HL-60/S4 treated with phorbol 12-myristate 13-acetate at 8.2 ng/mL for 4 days and 3 days (cell line): ENCODE data around the gene TRIM7.
"Not testable (repeated sequence)": the region's sequence is repeated elsewhere in the genome, so short reads cannot be mapped to it uniquely, and the experiment has no call there.

ENCODE experiments used
- in situ Hi-C: fragments of 300-500 bp; cut with MboI; formaldehyde crosslinking; loops from 2 replicates; pipeline ENCODE4 v1.15.0; 2022; ENCODE audit warnings: low sequenced_read_pairs

Gene TRIM7

DNA sequence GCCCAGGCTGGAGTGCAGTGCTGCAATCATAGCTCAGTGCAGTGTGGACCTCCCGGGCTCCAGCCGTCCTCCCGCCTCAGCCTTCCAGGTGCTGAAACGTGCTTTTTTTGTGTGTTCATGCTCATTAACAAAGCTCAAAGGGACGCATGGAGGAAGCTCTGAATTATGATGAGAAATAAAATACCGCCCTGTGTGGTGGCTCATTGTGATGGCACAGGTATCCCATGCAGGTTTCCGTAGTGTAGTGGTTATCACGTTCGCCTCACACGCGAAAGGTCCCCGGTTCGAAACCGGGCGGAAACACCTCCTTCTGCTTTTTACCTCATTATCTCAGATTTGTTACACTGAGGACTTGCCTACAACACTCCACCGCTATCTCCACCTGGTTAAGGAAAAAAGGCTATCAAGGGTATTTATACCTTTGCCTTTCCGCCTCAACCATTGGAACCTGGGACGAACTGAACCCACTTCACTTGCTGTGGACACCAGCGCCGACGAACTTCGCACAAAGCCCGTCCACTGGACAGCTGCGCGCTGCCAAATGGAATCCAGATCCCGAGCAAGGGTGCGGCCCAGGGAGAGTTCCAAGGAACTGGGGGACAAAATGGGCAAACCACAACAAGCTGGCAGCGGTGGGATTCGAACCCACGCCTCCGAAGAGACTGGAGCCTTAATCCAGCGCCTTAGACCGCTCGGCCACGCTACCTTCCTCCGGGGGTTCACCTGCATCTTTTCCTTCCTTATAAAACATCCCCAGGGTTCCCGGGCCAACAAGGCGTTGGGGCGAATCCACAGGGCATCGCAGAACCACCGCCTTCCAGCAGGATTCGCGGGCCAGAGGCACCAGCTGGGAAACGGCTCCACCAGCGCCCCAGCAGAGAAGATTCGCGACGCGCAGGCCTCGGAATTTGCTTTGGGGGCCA is 31.3 kb downstream of the TRIM7 start:
- in situ Hi-C loops: no loop called here

DNA sequence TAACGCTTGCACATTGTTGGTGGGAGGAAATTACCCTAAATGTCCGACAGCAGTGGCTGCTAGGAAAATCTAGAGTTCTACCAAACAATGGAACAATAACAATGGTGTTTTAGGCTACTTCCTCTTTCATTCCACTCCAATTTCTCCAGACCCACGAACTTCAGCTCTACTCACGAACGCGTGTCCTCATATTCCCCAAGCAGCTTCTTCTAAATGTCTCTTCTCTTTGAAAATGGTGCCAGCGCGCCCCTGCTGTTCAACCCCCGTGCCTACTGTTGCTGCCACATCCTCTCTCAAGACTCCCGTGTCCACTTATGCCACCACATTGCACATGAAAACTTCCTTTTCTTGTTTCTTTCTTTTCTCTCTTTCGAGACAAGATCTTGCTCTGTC is 32.0 kb downstream of the TRIM7 start:
- in situ Hi-C loops: no loop called here

DNA sequence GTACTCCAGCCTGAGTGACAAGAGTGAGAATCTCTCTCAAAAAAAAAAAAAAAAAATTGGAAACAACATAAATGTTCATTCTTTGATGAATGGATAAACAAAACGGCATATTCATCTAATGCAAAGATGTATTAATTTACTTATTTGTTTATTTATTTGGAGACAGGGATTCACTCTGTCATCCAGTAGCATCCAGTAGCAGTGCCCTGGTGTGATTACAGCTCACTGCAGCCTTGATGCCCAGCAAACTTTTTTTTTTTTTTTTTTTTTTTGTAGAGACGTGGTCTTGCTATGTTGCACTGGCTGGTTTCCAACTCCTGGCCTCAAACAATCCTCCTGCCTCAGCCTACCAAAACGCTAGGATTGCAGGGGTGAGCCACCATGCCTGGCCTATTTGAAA is 33.2 kb downstream of the TRIM7 start:
- in situ Hi-C loops: no loop called here

DNA sequence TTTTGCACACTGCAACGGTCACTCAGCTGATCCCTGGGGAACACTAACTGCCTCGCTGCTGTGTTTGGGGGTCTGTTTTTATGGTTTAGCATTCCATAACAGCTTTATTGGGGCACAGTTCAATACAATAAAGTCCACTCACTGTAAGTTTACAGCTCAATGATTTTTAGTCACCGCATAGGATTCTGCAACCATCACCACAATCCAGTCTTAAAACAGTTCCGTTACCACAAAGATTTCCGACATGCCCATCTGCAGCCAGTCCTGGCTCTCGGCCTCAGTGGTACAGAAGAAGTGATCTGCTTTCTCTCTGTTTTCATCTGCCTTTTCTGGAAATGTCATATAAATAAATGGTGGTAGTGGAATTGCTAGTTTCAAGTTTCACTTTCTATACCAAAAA is 34.0 kb downstream of the TRIM7 start:
- in situ Hi-C loops: no loop called here

DNA sequence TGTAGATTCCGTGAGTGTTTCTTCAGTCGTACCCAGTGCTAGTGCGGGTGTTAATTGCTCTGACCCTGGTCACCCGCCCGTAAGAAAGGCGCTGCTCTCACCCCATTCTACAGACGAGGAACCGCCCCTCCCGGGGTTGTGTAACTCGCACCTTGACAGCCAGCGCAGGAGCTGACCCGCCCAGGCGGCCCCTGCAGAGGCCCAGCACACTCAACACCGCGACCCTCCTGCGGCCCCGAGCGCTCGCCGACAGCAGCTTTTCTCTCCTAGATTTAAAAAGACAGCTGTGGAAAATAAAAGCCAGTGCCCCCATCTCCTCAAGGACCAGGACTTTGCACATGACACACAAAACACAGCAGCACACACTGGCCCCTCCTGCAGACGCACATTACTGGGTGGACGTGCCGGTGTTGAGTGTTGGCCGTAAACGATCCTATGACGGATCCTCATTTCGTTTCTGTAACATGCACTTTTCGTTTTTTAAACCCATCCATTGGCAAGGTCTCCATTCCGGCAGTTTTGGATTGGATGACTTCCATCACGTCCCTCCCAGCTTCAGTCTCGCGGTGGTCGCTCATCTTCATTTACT is 34.7 kb downstream of the TRIM7 start:
- in situ Hi-C loops: no loop called here

DNA sequence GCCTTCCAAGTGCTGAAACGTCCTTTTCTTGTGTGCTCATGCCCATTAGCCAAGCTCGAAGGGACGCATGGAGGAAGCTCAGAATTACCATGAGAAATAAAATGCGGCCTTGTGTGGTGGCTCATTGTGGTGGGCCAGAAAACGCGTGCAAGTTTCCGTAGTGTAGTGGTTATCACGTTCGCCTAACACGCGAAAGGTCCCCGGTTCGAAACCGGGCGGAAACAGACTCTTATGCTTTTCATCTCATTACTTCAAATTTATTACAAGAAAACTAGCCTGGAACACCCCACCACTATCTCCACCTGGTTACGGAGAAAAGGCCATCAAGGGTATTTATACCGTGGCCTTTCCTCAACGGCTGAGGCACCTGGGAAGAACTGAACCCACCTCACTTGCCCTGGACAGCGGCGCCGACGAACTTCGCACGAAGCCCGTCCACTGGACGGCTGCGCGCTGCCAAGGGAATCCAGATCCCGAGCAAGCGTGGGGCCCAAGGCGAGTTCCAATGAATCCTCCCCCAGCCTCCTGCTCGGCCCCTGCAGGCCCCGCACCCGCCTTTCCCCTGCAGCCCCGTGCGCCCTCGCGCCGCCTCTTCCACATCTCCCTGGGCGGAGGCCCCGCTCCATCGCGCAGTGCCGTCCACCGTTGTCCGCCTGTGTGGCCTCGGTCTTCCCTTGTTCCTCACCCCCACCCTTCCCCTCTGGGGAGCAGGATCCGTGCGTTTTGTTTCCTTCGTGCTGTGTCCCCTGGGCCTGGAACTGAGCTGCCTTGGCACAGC is 35.3 kb downstream of the TRIM7 start:
- in situ Hi-C loops: not testable (repeated sequence)

DNA sequence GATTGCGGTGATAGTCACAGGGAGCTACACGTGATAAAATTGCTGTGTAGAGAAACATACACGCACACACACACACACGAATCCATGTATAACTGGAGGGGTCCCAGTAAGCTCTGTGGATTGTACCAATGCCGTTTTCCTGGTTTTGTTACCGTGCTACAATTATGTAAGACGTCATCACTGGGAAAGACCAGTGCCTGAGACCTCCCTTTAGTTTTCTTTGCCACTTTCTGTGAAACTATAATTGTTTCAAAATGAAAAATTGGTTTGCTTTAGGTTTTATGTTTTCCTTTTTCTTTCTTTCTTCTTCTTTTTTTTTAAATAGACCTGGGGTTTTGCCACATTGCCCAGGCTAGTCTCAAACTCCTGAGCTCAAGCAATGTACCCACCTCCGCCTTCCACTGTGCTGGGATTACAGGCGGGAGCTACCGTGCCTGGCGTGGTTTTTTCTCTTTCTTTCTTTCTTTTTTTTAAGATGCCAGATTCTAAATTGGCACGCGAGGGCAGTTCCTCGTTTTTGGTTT is 36.3 kb downstream of the TRIM7 start:
- in situ Hi-C loops: no loop called here

DNA sequence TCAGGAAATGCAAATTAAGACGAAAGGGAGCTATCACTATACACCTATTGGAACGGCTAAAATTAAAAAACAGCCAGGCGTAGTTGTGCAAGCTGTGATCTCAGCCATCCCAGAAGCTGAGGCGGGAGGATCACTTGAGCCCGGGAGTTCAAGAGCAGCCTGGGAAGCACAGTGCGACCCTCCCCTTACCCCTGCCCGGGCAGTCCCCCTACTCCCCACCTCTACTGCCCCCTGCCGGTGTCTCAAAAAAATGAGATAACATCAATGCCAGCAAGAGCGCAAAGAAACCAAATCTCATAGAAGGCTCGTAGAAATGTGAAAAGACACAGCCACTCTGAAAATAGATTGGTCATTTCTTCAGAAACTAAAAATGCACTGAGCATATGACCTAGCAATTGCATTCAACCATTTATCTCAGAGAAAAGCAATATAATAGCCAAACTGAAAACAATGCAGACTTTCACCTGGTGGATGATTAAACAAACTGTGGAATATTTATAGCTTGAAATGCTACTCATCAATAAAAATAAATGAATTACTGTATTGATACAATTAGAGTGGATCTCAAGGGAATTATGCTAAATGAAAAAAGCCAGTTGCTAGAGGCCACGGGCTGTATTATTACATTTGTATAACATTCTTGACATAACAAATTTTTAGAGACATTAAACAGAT is 37.0 kb downstream of the TRIM7 start:
- in situ Hi-C loops: no loop called here

DNA sequence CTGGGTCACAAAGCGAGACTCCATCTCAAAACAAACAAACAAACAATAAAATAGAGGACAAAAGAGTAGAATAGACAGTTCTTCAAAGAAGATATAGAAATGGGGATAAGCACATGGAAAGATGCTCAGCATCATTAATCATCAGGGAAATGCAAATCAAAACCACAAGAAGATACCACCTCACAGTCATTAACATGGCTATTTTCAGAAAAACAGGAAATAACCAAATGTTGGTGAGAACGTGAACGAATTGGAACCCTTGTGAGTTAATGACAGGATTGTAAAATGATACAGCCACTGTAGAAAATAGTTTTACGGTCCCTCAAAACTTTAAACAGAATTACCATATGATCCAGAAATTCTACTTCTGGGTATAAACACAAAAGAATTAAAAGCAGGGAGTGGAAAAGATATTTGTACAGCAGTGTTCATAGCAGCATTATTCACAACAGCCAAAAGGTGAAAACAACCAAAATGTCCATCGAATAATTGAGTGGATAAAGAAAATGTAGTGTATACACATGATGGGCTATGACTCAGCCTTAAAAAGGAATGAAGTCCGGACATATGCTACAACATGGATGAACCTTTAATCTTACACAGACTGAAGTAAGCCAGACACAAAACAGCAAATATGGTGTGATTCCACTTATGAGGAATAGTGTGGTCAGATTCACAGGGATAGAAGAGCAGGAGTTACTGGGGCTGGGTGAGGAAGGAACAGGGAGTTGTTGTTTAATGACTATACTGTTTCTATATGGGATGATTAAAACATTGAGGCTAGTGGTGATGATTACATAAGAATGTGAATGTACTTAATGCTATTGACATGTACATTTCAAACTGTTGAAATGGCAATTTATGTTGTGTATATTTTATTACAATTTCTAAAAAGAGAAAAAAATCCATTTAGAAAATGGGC is 37.9 kb downstream of the TRIM7 start:
- in situ Hi-C loops: no loop called here

DNA sequence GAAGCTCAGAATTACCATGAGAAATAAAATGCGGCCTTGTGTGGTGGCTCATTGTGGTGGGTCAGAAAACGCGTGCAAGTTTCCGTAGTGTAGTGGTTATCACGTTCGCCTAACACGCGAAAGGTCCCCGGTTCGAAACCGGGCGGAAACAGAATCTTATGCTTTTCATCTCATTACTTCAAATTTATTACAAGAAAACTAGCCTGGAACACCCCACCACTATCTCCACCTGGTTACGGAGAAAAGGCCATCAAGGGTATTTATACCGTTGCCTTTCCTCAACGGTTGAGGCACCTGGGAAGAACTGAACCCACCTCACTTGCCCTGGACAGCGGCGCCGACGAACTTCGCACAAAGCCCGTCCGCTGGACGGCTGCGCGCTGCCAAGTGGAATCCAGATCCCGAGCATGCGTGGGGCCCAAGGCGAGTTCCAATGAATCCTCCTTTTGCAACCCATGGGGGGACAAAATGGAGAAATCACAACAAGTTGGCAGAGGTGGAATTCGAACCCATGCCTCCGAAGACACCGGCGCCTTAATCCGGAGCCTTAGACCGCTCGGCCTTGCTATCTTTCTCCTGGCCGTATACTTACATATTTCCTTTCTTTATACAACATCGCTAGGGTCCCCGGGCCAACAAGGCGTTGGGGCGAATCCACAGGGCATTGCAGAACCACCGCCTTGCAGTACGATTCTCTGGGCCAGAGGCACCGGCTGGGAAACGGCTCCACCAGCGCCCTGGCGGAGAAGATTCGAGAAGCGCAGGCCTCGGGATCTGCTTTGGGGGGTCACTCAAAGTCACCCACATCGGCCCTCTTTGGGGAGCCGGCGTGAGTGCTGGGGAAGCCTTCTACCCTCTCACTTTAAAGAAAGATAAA is 40.7 kb downstream of the TRIM7 start:
- in situ Hi-C loops: no loop called here

DNA sequence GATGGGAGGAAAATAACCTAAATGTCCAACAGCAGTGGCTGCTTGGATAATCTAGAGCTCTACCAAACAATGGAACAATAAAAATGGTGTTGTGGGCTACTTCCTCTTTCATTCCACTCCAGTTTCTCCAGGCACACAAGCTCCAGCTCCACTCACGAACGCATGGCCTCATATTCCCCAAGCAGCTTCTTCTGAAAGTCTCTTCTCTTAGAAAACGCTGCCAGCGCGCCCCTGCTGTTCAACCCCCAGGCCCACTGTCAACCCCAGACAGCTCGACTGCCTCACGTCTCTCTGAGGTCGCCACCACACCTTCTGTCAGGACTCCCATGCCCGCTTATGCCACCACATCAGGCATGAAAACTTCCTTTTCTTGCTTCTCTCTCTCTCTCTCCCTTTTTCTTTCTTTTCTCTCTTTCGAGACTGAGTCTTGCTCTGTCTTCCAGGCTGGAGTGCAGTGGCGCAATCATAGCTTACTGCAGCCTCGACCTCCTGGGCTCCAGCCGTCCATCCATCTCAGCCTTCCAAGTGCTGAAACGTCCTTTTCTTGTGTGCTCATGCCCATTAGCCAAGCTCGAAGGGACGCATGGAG is 41.4 kb downstream of the TRIM7 start:
- in situ Hi-C loops: no loop called here

DNA sequence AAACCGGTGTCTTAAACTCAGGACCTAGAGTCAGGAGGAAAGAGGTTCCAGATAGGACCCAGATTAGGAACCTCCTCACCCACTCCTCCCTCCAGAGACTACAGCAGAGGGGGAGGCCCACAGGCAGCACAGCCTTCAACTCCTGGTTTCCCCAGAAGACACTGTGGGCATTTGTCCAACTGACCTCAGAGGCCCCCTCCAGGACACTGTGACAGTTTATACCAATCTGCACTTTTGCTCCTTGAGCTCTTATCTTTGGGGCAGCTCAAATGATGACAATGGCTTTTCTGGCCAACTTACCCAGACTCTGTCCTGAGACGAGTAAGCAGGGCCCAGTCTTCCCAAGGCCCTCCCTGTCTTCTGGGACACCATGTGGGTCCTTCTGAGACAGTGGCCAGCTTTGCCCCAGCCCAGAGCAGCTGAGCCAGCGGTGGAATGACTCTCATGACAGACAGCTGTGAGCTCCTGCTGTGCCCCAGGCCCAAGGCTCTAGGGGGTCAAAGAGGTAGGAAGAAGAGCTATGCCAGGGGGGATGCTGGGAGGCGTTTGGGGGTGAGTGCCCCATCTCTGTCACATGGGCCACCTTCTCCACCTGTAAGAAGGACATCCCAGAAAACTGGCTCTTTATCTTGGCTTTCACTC is 43.3 kb downstream of the TRIM7 start:
- in situ Hi-C loops: no loop called here

DNA sequence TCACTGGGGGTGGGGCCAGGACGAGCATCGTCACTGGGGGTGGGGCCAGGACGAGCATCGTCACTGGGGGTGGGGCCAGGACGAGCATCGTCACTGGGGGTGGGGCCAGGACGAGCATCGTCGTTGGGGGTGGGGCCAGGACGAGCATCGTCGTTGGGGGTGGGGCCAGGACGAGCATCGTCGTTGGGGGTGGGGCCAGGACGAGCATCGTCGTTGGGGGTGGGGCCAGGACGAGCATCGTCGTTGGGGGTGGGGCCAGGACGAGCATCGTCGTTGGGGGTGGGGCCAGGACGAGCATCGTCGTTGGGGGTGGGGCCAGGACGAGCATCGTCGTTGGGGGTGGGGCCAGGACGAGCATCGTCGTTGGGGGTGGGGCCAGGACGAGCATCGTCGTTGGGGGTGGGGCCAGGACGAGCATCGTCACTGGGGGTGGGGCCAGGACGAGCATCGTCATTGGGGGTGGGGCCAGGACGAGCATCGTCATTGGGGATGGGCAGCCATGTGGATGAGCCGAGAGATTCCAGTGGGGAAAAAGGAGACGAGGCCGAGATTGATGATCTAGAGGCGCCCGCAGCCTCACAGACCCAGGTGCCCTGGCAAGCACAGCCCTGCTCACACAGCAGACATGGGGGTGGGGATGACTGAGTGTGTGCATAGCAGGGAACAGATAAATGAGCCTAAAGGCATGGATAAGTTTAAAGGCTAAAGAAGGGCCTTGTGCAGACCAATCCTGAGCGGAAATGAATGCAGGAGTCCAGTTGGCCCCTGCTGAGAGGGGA is 44.1 kb downstream of the TRIM7 start:
- in situ Hi-C loops: not testable (repeated sequence)

DNA sequence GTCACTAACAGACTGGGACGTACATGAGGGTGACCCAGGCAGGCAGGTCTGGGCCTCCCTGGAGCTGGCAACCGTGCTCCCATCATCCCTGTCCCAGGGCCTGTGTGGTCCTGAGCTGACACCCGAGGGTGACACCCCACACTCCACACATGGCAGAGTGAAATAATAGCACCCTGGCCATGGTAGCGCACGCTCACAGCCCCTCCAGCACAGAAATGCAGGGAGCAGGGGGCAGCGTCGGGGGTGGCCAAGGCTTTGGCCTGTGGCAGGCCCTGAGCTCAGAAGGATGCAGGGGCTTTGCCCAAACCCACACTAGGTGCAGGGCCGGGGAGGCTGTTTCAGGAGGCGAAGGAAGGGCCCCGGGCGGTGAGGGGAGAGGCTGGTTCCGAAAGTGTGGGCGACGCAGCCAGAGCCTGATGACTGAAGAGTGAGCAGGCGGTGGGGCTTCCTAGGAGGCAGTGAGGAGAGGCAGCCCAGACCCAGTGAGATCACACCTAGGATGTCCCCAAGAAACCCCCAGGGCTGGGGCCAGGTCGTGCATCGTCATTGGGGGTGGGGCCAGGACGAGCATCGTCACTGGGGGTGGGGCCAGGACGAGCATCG is 44.7 kb downstream of the TRIM7 start:
- in situ Hi-C loops: no loop called here

DNA sequence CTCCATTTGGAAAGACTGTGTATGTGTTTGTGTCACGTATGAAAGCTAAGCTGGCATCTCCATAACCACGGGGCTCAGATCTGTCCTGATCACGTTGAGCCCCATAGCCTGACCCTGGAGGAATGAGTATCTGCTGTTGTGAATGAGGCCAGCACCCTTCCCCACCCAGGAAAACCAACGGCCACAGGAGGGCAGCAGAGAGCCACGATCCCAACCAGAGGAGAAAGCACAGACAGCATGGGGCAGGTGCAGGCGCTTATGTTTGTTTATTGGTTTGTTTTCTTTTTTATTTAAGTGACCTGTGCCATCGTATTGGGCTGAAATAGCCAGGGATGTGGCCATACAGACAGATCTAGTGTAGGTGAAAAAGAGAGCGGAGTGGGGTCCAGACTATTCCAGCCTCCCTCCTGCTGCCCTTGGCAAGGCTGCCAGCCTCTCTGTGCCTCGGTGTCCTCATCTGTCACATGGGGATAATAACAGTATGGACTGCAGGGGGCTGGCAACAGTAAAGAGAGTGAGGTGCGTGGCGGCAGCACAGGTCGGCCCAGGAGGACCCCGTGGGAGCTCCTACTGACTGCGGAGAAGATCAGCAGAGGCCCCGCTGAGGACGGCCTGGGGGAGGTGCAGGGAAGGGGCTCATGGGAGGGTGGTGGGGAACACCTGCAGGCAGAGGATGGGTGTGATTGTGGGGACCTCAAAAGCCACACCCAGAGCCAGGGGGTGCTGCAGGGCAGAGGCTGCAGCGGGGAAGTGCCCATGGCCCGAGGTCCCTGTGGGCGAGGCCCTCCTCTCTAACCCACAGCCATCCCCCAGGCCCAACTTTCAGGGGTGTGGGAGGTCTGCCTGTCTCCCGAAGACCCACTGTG is 45.5 kb downstream of the TRIM7 start:
- in situ Hi-C loops: loop anchor here (10.0 kb wide), 1 partner anchor 295 kb away; the partner anchor contains the start of gene ZFP62

DNA sequence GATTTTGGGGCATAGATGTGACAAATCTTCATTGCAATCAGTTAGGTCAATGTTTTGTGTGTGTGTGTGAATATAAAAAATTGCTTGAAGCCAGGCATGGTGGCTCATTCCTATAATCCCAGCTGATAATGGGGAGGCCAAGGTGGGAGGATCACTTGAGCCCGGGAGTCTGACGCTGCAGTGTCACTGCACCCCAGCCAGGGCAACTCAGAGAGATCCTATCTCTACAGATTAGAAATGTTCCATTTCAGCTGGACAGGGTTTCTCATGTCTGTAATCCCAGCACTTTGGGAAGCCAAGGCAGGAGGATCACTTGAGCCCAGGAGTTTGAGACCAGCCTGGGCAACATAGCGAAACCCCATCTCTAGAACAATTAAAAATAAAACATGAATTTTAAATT is 46.1 kb downstream of the TRIM7 start:
- in situ Hi-C loops: loop anchor here (10.0 kb wide), 1 partner anchor 294 kb away; the partner anchor contains the start of gene ZFP62
